K562 (cell line): ENCODE measurements around the gene ATMIN. TPM values are rescaled to one million over a fixed set of nuclear protein-coding genes. Genes with fewer than 3 reads are reported as not detected.
A peak's percentile ranks its signal among the peaks of the same experiment; 100 is the strongest.

Experiments
- CBFA2T3 ChIP-seq: fragments of 450-650 bp; IDR thresholded peaks from 2 replicates; pipeline ENCODE4 v1.6.1; 2017
- CEBPB ChIP-seq: fragments of 450-650 bp; IDR thresholded peaks from 2 replicates; pipeline ENCODE4 v1.6.1; 2016; ENCODE audit warnings: missing genetic modification characterization, missing compliant biosample characterization
- IRF1 ChIP-seq: sonication (generic); formaldehyde crosslinking; IDR thresholded peaks from 2 replicates; pipeline ENCODE4 v1.8.0; 2022; ENCODE audit warnings: missing genetic modification reagents, mild to moderate bottlenecking, borderline replicate concordance
- L3MBTL2 ChIP-seq: fragments of 450-650 bp; IDR thresholded peaks from 2 replicates; pipeline ENCODE4 v1.6.1; 2016; ENCODE audit warnings: mild to moderate bottlenecking, moderate library complexity
- PHB2 ChIP-seq: fragments of 450-650 bp; IDR thresholded peaks from 2 replicates; pipeline ENCODE4 v1.6.1; 2017; ENCODE audit warnings: low read depth
- TCF7 ChIP-seq: sonication (generic); IDR thresholded peaks from 2 replicates; pipeline ENCODE4 v1.6.1; 2016; ENCODE audit warnings: antibody characterized with exemption, borderline replicate concordance
- ZBED1 ChIP-seq: IDR thresholded peaks from 2 replicates; pipeline ENCODE4 v1.6.1; 2014
- ZNF609 ChIP-seq: sonication (generic); formaldehyde crosslinking; IDR thresholded peaks from 2 replicates; pipeline ENCODE4 v1.8.1; 2023; ENCODE audit warnings: missing genetic modification reagents, mild to moderate bottlenecking, borderline replicate concordance
- polyA plus RNA-seq, 8 experiments: library from polyadenylated mRNA; depleted of rRNA in 4 of 8; stranded (reverse) in 5 of 8; unstranded in 3 of 8; fragments of >200 nt; fragmentation: Nextera tagmentation in 2 of 8; fragmentation: Illumina TruSeq in 1 of 8; extraction: Ambion mirVana in 2 of 8; extraction: Trizol in 1 of 8; gene quantifications; 2 replicates each; pipeline versions ENCODE4 v1.2.1 to v1.2.3, GENCODE V29; 2011 to 2014; ENCODE audit warnings: inconsistent platforms in 1 of 8, missing spikeins in 1 of 8
- total RNA-seq, 7 experiments: library from RNA; depleted of rRNA in 6 of 7; stranded (reverse); fragments of >200 nt in 6 of 7; fragmentation: Illumina TruSeq in 2 of 7; extraction: Trizol in 2 of 7; gene quantifications; 2 replicates each; pipeline versions ENCODE4 v1.2.1 to v1.2.3, GENCODE V29; 2011 to 2021; ENCODE audit warnings: low replicate concordance in 1 of 7

ATMIN gene
- total and polyA plus RNA-seq, 9 of the 15 experiments (the other 6 are each of a cell fraction or from before 2014, with no cell fraction given), result 6.7 to 40.9 (median 23.4) TPM

DNA sequence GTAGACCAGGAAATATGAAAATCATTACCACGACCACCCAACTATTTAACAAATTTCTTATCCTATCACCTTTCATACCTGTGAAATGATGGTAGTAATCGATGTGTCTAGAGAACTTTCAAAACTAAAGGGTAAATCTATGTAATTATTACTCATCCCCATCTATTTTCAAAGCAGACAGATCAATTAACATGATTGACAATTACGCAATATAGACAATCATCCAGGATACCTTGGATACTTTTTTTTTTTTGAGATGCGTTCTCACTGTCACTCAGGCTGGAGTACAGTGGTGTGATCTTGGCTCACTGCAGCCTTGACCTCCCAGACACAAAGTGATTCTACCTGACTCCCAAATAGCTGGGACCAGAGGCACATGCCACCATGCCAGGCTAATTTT is 45.4 kb downstream of the ATMIN start (continued):
- TF ChIP-seq ZNF609, result no peak
- no peak for TF ChIP-seq L3MBTL2
- TF ChIP-seq CBFA2T3, result no peak
- peak; percentile 92 for TF ChIP-seq CEBPB
- no peak for TF ChIP-seq PHB2
- TF ChIP-seq IRF1, result no peak
- TF ChIP-seq ZBED1, result no peak
- TF ChIP-seq TCF7, result no peak
- TF ChIP-seq, all 486 proteins: peak for 3
